ENCODE data around the gene PCDHA1. TPM values are rescaled to one million over a fixed set of nuclear protein-coding genes. Genes with fewer than 3 reads are reported as not detected.

PCDHA1 gene
- polyA plus RNA-seq, 1 donor (not counting 4 experiments of a cell fraction or from before 2014, with no cell fraction given) = 0.03 TPM

GRCh38 chr5:141031006-141031405, 245.1 kb downstream of the PCDHA1 start:
- Histone ChIP-seq H3K36me3 (ENCODE audit: control insufficient read depth in 2 of 2, extremely low read depth in 1 of 2, insufficient read depth in 2 of 2, low read length in 2 of 2) (no peaks in the 10 kb centered on the region), H3K27me3 (ENCODE audit: control insufficient read depth, extremely low read depth, insufficient read depth, low read length) (no peaks in the 10 kb centered on the region), H3K27ac (ENCODE audit: control insufficient read depth, insufficient read depth, low read length) (no peak overlapping the region), H3K79me2 (ENCODE audit: control insufficient read depth, insufficient read depth, low read length) (no peaks in the 10 kb centered on the region), H3K9me3 (ENCODE audit: control insufficient read depth, low read depth, low read length) (no peaks in the 10 kb centered on the region), H3K4me1 (ENCODE audit: control insufficient read depth, extremely low read depth, insufficient read depth, low read length) (no peaks in the 10 kb centered on the region), H3K4me3 (ENCODE audit: control insufficient read depth in 2 of 3, extremely low read depth in 1 of 3, insufficient read depth in 2 of 3, low read depth in 1 of 3, low read length in 3 of 3) (no peak overlapping the region), H4K20me1 (ENCODE audit: control insufficient read depth, extremely low read depth, insufficient read depth, low read length) (no peaks in the 10 kb centered on the region), H3K9me1 (ENCODE audit: control insufficient read depth, extremely low read depth, insufficient read depth, low read length) (no peaks in the 10 kb centered on the region), H2AFZ (ENCODE audit: control insufficient read depth, low read length) (no peak overlapping the region), H3K9ac (ENCODE audit: control insufficient read depth, extremely low read depth, insufficient read depth, low read length) (no peak overlapping the region), H3K4me2 (ENCODE audit: control insufficient read depth, extremely low read depth, insufficient read depth, low read depth, low read length) (no peak overlapping the region)
- TF ChIP-seq EZH2 (IDR thresholded peaks at IDR 0.05; ENCODE audit: low read length) (no peak), CTCF (optimal IDR thresholded peaks at IDR 0.05 in 1 of 3, IDR thresholded peaks at IDR 0.05 in 1 of 3, conservative IDR thresholded peaks at IDR 0.05 in 1 of 3; ENCODE audit: extremely low read depth in 1 of 3, insufficient read depth in 2 of 3, low read length in 3 of 3) (no peak)
- no peak for DNase-seq (ENCODE audit: low read depth, low spot score)
- dilution Hi-C loops (cut with MboI; ENCODE audit: extremely low pct_ligation_motif_present, low sequenced_read_pairs) = no loop called here
- FAIRE-seq = no peak

DNA sequence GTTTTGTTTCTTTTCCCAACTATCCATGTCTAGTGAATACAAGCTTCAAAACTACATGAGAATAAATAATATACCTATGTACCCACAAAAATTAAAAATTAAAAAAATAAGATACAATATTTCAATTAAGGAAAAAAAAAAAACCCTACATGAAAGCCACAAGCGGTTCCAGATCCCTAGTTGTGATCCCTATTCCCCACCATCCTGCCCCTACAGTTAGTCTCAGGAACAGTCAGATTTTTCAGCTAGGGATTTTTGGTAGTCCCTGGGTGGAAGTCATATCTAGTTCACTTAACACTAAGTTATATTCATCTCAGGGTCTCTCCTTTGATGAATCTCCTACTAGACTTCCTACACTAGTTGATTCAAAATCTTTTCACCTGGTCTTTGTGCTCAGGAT, 246.7 kb downstream of the PCDHA1 start:
- no peak for TF ChIP-seq EZH2 (IDR thresholded peaks at IDR 0.05; ENCODE audit: low read length)
- TF ChIP-seq CTCF (optimal IDR thresholded peaks at IDR 0.05 in 1 of 3, IDR thresholded peaks at IDR 0.05 in 1 of 3, conservative IDR thresholded peaks at IDR 0.05 in 1 of 3; ENCODE audit: extremely low read depth in 1 of 3, insufficient read depth in 2 of 3, low read length in 3 of 3) = no peak
- Histone ChIP-seq H3K27ac (ENCODE audit: control insufficient read depth, insufficient read depth, low read length) (no peak overlapping the region), H3K79me2 (ENCODE audit: control insufficient read depth, insufficient read depth, low read length) (no peaks in the 10 kb centered on the region), H3K36me3 (ENCODE audit: control insufficient read depth in 2 of 2, extremely low read depth in 1 of 2, insufficient read depth in 2 of 2, low read length in 2 of 2) (no peaks in the 10 kb centered on the region), H3K9ac (ENCODE audit: control insufficient read depth, extremely low read depth, insufficient read depth, low read length) (no peak overlapping the region), H3K4me2 (ENCODE audit: control insufficient read depth, extremely low read depth, insufficient read depth, low read depth, low read length) (no peak overlapping the region), H3K4me1 (ENCODE audit: control insufficient read depth, extremely low read depth, insufficient read depth, low read length) (no peaks in the 10 kb centered on the region), H3K27me3 (ENCODE audit: control insufficient read depth, extremely low read depth, insufficient read depth, low read length) (no peaks in the 10 kb centered on the region), H3K9me3 (ENCODE audit: control insufficient read depth, low read depth, low read length) (no peaks in the 10 kb centered on the region), H3K4me3 (ENCODE audit: control insufficient read depth in 2 of 3, extremely low read depth in 1 of 3, insufficient read depth in 2 of 3, low read depth in 1 of 3, low read length in 3 of 3) (no peak overlapping the region), H3K9me1 (ENCODE audit: control insufficient read depth, extremely low read depth, insufficient read depth, low read length) (no peaks in the 10 kb centered on the region), H2AFZ (ENCODE audit: control insufficient read depth, low read length) (no peak overlapping the region), H4K20me1 (ENCODE audit: control insufficient read depth, extremely low read depth, insufficient read depth, low read length) (no peaks in the 10 kb centered on the region)
- FAIRE-seq (no peak), DNase-seq (ENCODE audit: low read depth, low spot score) (no peak)
- dilution Hi-C loops (cut with MboI; ENCODE audit: extremely low pct_ligation_motif_present, low sequenced_read_pairs) = no loop called here
